ENCODE data around the gene DEFB129.

GRCh38 chr20:271069-271468 lies 44.0 kb downstream of the DEFB129 start:
- no peak for TF ChIP-seq CTCF (conservative IDR thresholded peaks at IDR 0.05)
- TF ChIP-seq ZFX (IDR thresholded peaks at IDR 0.05) = no peak
